ENCODE data around the gene USP32.
"Not testable (repeated sequence)": the region's sequence is repeated elsewhere in the genome, so short reads cannot be mapped to it uniquely, and the experiment has no call there.

Gene USP32

GRCh38 chr17:60293580-60294335 lies 98.2 kb downstream of the USP32 start:
- no peak for DNase-seq

DNA sequence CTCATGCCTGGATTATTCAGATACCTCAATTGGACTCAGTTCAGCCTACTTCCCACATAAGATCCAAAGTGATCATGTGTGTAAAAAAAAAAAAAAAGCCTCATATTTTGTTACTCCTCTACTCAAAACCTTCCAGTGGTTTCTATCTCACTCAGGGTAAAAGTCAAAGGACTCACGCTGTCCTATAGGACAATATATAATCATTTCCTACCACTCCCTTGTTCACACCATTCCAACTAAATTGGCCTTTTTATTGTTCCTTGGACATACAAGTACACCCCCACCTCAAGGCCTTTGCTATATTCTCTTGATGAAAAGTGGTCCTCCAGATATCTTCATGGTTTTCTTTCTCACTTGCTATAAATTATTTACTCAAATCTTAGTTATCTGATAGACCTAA lies 99.2 kb downstream of the USP32 start:
- no peak for DNase-seq

DNA sequence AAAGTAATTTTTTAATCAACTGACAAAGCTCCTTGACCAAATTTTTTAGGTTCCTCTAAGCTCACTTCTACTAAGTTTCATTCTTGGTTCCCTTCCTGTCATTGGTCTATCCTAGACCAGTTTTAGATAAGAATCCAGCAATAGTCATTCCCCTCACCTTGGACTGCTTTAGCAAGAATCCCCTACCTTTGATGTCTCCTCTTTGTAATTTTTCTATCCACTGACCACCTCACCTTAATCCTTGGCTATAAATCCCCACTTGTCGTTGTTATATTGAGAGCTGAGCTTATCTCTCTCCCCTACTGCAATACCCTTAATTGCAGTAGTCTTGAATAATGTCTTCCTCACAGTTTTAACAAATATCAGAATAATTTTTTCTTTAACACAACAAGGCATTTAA lies 107.2 kb downstream of the USP32 start:
- DNase-seq: no peak

DNA sequence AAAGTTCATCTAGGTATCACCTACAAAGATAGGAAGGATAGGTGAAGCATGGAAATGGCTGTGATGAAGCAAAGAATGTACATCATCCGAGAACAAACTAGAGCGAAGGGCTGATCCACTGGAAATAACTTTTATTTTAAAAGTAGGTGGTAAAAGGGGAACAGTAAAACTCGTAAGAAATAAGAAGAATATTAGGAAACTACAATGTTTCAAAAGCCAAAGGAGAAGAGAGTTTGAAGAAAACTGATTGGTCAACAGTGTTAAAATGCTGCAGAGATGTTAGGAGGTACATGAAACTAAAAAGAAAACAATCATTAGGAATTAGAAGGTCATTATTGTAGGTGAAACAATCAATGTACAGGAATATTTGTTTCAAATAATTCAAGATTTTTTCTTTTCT lies 108.1 kb downstream of the USP32 start:
- DNase-seq: no peak

DNA sequence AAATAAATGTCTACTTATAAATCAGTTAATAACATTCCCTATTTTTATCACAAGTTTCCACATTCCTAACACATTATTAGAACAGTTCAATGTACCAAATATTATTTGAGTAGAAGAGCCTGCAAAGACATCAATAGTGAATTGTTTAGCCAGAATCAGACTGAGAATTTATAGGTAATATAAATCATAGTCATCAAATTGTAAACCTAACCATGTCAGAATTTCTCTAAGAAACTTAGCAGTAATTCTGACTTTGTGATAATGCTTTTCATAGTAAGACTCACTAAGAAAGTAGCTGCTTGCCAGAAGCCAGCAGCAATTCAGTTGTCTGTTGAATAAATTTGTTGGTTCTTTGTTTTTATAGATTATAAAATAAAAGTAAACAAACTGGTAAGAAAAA lies 111.3 kb downstream of the USP32 start:
- no peak for DNase-seq

GRCh38 chr17:60278237-60278636 lies 113.7 kb downstream of the USP32 start:
- DNase-seq: no peak

DNA sequence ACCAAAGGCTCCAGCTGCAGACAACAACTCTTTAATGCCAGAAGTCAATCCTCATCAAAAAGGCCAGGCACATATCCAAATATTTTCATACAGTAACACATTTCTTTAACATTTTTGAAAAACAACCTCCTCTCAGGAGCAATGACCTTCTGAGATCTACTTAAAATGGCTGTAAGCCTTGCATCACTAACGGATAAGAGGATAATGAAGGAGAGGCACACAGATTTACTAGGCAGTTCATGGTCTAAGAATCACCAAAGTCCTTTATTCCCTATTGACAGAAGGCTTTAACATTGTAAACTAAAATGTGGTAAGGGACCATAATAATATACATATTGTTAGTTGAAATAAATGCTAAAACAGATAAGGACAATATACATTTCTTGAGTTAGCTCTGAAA lies 114.7 kb downstream of the USP32 start:
- no peak for DNase-seq

GRCh38 chr17:60269417-60269816 lies 122.5 kb downstream of the USP32 start:
- no peak for DNase-seq

- no peak for DNase-seq
These were observed 131.4 kb downstream of the USP32 start for GRCh38 chr17:60260540-60260939.

- no peak for DNase-seq
These were observed 133.6 kb downstream of the USP32 start for GRCh38 chr17:60258313-60258712.

DNA sequence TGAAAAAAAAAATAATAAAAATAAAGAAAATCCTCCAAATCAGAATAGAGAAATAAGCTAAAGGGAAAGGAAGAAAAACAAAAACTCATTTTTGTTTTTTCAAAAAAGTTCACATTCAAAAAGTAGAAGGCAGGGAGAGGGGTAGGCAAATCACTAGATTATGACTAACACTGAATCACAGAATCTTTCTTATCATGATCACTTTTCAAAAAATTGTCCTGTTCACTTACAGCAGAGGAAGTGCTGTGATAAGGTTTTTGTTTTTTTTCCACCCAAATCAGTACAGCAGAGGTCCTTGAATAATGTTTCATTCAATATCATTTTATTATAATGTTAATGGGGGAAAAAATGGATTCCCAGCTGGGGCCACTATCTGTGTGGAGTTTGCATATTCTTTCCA lies 135.8 kb downstream of the USP32 start:
- no peak for DNase-seq

GRCh38 chr17:60253048-60253447 lies 138.9 kb downstream of the USP32 start:
- DNase-seq: no peak

- DNase-seq: no peak
These were observed 139.5 kb downstream of the USP32 start for GRCh38 chr17:60252459-60252858.

GRCh38 chr17:60249290-60249826 lies 142.6 kb downstream of the USP32 start:
- no peak for DNase-seq

DNA sequence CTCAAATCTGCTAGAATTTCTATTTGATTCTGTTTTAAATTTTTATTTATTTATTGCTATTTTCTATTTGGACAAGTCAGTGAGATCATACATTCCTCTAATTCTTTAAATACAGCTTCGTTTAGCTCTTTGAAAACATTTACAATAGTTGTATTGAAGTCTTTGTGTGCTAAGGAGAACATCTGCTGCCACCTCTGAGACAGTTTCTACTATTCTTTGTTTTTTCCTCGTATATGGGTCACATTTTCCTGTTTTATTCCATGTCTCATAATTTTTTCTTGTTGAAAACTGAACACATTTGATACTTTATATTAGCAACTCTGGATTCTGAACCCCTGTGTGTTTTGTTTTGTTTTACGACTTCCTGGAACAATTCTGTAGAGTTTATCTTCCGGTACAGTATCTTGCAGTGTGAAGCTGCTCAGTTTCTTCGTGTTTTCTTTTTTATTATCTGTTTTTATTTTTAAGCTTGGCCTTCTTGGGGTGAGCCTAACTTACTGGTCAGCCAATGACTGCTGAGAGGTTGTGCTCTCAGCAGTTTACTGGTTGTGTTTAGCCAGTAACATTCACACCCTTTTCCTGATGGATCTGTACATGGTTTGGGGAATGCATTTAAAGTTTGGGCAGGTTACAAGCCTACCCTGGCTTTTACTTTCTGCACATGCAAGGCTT lies 143.2 kb downstream of the USP32 start:
- no peak for DNase-seq

- no peak for DNase-seq
These were observed 144.0 kb downstream of the USP32 start for GRCh38 chr17:60247836-60248461.

DNA sequence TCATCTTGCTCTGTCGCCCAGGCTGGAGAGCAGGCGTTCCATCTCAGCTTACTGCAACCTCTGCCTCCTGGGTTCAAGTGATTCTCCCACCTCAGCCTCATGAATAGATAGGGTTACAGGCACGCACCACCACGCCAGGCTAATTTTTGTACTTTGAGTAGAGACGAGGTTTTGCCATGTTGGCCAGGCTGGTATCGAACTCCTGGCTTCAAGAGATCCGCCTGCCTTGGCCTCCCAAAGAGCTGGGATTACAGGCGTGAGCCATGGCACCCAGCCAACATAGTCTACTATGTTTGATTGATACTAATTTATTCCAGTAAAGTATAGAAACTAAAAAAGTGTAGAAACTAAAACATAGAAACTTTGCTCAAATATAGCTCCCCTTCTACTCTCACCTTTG lies 147.3 kb downstream of the USP32 start:
- DNase-seq: no peak

- DNase-seq: no peak
These were observed 151.6 kb downstream of the USP32 start for GRCh38 chr17:60240290-60240689.

- DNase-seq: no peak
These were observed 160.2 kb downstream of the USP32 start for GRCh38 chr17:60231691-60232090.

- no peak for DNase-seq
These were observed 160.7 kb downstream of the USP32 start for GRCh38 chr17:60231234-60231633.

DNA sequence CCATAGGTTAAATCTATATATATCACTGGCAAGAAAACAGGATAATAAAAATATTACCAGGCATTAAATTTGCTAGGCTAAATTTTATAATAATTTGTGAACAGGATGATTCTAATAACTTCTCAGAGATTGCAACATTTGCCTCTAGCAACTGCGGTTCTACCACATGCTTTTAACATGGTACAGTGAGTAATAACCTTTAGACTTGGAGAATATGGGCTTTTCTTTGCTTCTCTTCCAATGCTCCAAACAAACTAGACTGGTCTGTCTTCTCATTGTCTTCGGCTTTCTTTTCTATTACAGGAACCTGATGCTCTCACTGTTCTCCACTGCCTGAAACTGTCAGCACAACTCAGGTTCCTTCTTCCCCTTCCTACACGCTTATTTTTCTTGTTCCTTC lies 161.6 kb downstream of the USP32 start:
- DNase-seq: no peak

DNA sequence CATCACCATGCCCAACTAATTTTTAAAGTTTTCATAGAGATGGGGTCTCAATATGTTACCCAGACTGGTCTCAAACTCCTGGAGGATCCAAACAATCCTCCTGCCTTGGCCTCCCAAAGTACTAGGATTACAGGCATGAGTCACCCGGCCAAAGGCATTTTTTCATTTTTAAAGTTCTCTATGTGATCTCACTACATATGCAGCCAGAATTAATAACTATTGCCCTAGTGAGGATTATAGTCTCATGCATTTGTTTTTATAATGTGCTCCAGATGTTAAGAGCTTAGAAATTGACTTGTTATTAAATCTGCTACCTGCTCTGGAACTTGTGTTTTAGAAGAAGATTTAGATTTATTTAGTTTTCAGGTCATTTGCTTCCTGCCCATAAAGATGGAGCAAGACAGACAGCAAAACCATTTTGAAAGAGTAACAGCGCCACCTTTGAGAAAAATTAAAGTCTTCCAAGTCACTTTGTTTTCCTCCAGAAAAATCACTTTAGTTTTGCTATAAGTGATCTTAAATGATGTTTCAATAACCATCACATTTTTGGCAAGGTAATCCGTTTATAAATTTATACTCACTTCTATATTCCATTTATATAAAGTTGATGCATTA lies 162.6 kb downstream of the USP32 start:
- DNase-seq: no peak

- not testable (repeated sequence) for DNase-seq
These were observed 164.7 kb downstream of the USP32 start for GRCh38 chr17:60227276-60227675.

GRCh38 chr17:60224064-60224463 lies 167.9 kb downstream of the USP32 start:
- DNase-seq: no peak

Measured in CD4-positive, alpha-beta T cell treated with Interleukin-17A for 1 hour (primary cell).